Uterus (tissue), 4 donors: ENCODE measurements around the gene XXYLT1. TPM values are rescaled to one million over a fixed set of nuclear protein-coding genes. Genes with fewer than 3 reads are reported as not detected.

Experiments
- DNase-seq, 2 donors: peaks; one replicate each; pipeline ENCODE4 v3.0.0-alpha.2; 2019 to 2020
- H3K27ac ChIP-seq, 2 donors: fragments of 200-600 bp; sonication (generic); 1 replicate in 1 of 2; 2 replicates in 1 of 2; pipeline ENCODE4 v1.5.1; 2016 to 2018
- H3K27me3 ChIP-seq, 2 donors: fragments of 200-600 bp; sonication (generic); one replicate each; pipeline ENCODE4 v1.5.1; 2018 to 2019; ENCODE audit warnings: control low read depth in 1 of 2
- H3K36me3 ChIP-seq, 2 donors: fragments of 200-600 bp; sonication (generic); one replicate each; pipeline ENCODE4 v1.5.1; 2019; ENCODE audit warnings: control low read depth in 1 of 2
- H3K4me1 ChIP-seq, 2 donors: fragments of 200-600 bp; sonication (generic); one replicate each; pipeline ENCODE4 v1.5.1; 2018 to 2019; ENCODE audit warnings: control low read depth in 1 of 2
- H3K4me3 ChIP-seq, 2 donors: fragments of 200-600 bp; sonication (generic); 1 replicate in 1 of 2; 2 replicates in 1 of 2; pipeline ENCODE4 v1.5.1; 2018 to 2019; ENCODE audit warnings: mild to moderate bottlenecking in 1 of 2
- H3K9me3 ChIP-seq, 2 donors: fragments of 200-600 bp; sonication (generic); one replicate each; pipeline ENCODE4 v1.5.1; 2019; ENCODE audit warnings: control low read depth in 1 of 2
- POLR2A ChIP-seq, 2 donors: fragments of 450-650 bp; IDR thresholded peaks; one replicate each; pipeline ENCODE4 v1.6.1; 2016; ENCODE audit warnings: antibody characterized with exemption in 2 of 2, mild to moderate bottlenecking in 1 of 2, moderate library complexity in 1 of 2
- intact Hi-C: fragments of 100-400 bp; cut with DNase I; formaldehyde crosslinking; loops from one replicate; pipeline ENCODE4 v1.15.1; 2023; ENCODE audit warnings: low total_unique reads
- total RNA-seq, 4 donors: library from RNA; depleted of rRNA in 3 of 4; stranded (reverse); fragments of >200 nt in 3 of 4; gene quantifications; one replicate each; pipeline versions ENCODE4 v1.1.0 to v1.2.4, GENCODE V29; 2014 to 2023
- TF ChIP-seq, protein P1 (sequence below), 4 experiments: fragments of 200-600 bp in 2 of 4; fragments of 450-650 bp in 2 of 4; sonication (generic) in 2 of 4; IDR thresholded peaks; one replicate each; pipeline ENCODE4 v1.5.1; 2016 to 2019; ENCODE audit warnings: antibody characterized with exemption in 4 of 4, mild to moderate bottlenecking in 2 of 4, moderate library complexity in 1 of 4
- donor health status: DM: yes; HTN: yes; CAD: no.

The XXYLT1 gene
- total RNA-seq, 4 donors from 2014 or later, result 10.6 to 52.5 (median 23.8) TPM

DNA sequence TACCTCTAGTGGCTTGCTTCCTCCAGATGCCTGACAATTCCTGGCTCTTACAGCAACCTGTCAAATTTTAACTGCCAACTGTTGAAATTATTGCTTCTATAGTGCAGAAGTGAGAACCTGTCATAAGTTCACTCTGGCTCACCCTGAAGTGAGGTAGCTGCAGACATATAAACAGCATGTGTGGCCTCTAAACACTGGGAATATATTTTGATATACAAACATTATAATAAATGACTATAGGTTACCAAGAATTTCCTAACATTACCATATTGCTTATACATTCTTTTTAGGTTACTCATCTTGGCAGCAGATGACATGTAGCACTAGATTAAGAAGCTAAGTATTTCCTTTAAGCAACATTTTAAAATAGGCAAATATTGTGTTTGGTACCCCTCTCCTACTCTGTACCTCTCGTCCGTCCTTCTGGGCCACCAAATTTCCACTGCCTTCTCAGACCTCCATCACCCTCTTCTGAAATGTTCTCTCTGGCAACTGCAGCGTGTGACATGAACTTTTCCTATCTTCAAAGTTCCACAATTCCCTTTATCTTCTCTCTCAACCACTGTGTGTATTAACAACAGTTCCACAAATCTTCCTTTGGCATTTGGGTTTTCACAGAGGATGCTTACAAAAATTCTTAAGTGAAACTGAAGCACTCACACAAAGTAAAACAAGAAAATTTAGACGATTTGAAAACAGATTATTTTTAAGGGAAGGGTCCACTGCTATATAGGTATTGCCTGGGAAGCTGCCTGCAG is 15.3 kb upstream of the XXYLT1 start:
- no peak overlapping the region for H3K4me3 ChIP-seq
- no peaks in the 10 kb centered on the region for H3K4me1 ChIP-seq
- intact Hi-C loops, result no loop called here
- TF ChIP-seq POLR2A (IDR thresholded peaks at IDR 0.05), result no peak
- TF ChIP-seq, protein P1, sequence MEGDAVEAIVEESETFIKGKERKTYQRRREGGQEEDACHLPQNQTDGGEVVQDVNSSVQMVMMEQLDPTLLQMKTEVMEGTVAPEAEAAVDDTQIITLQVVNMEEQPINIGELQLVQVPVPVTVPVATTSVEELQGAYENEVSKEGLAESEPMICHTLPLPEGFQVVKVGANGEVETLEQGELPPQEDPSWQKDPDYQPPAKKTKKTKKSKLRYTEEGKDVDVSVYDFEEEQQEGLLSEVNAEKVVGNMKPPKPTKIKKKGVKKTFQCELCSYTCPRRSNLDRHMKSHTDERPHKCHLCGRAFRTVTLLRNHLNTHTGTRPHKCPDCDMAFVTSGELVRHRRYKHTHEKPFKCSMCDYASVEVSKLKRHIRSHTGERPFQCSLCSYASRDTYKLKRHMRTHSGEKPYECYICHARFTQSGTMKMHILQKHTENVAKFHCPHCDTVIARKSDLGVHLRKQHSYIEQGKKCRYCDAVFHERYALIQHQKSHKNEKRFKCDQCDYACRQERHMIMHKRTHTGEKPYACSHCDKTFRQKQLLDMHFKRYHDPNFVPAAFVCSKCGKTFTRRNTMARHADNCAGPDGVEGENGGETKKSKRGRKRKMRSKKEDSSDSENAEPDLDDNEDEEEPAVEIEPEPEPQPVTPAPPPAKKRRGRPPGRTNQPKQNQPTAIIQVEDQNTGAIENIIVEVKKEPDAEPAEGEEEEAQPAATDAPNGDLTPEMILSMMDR (IDR thresholded peaks at IDR 0.05), result no peak
- H3K36me3 ChIP-seq, result no peaks in the 10 kb centered on the region
- H3K27me3 ChIP-seq, result no peaks in the 10 kb centered on the region
- no peak overlapping the region for H3K27ac ChIP-seq
- H3K9me3 ChIP-seq, result no peaks in the 10 kb centered on the region
- no peak for DNase-seq

DNA sequence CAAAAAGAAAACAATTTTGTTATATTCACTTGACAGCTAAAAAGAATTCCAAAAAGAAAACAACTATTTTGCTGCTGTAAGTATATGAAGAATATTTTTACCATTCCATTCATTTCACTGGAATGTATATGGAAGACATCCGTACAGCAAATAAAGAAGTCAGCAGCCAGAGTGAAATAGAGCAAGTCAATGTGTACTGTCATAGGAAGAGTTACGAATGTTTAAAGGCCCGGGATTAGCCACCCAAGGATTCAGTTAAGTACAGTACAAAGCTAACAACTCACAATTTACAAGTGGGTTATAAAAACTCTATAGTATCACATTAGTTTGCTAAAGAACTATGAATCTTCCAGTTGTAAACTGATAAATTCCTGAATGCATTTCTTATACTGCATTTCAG is 14.4 kb upstream of the XXYLT1 start:
- H3K9me3 ChIP-seq, result no peaks in the 10 kb centered on the region
- DNase-seq, result no peak
- no peak for TF ChIP-seq POLR2A (IDR thresholded peaks at IDR 0.05)
- TF ChIP-seq, protein P1 (IDR thresholded peaks at IDR 0.05), result no peak
- no peak overlapping the region for H3K27ac ChIP-seq
- no peaks in the 10 kb centered on the region for H3K36me3 ChIP-seq
- intact Hi-C loops, result no loop called here
- H3K4me3 ChIP-seq, result no peak overlapping the region
- H3K27me3 ChIP-seq, result no peaks in the 10 kb centered on the region
- no peaks in the 10 kb centered on the region for H3K4me1 ChIP-seq

DNA sequence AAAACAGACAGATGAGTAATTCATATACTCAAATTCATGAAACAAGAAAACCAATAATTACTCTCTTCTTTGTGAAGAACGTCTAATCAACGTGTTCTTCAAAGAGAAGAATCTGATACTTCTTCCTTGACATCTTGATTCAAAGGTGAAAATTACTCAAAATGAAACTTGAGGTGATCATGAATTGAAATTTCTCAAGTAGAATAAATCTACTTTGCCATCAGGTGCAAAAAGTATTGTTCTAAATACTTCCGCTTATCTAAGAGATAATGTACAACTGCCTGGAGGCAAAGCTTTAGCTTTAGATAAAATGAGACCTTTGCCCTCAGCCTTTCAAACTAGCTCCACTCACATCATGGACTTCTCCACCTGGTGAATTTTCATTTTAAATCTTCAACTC is 13.9 kb upstream of the XXYLT1 start:
- Histone ChIP-seq H3K27ac (no peak overlapping the region), H3K4me3 (no peak overlapping the region), H3K9me3 (no peaks in the 10 kb centered on the region), H3K4me1 (no peaks in the 10 kb centered on the region), H3K27me3 (no peaks in the 10 kb centered on the region), H3K36me3 (no peaks in the 10 kb centered on the region)
- TF ChIP-seq POLR2A (IDR thresholded peaks at IDR 0.05), result no peak
- TF ChIP-seq, protein P1 (IDR thresholded peaks at IDR 0.05), result no peak
- intact Hi-C loops, result no loop called here
- DNase-seq, result no peak

DNA sequence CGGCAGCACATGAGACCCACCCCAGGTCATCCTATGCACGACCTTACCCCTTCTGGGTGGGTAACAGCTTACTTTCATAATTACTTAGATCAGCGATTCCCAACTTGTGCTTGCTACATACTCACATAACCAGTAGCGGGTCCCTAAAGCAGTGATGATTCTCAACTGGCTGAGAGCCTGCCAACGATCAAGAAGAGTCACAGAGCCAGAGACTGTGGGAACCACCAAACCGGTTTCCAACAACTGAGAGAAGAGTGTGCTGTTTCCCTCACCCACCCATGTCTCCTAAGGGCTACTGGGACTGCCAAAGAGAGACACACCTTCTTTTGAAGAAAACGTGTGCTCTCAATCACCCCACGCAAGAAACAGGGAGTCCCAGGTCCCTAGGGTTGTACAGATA is 12.0 kb upstream of the XXYLT1 start:
- Histone ChIP-seq H3K4me1 (no peaks in the 10 kb centered on the region), H3K4me3 (no peak overlapping the region), H3K9me3 (no peaks in the 10 kb centered on the region), H3K27me3 (no peaks in the 10 kb centered on the region), H3K36me3 (no peaks in the 10 kb centered on the region), H3K27ac (no peak overlapping the region)
- intact Hi-C loops, result no loop called here
- TF ChIP-seq POLR2A (IDR thresholded peaks at IDR 0.05), result no peak
- TF ChIP-seq, protein P1 (IDR thresholded peaks at IDR 0.05), result no peak
- DNase-seq, result no peak

DNA sequence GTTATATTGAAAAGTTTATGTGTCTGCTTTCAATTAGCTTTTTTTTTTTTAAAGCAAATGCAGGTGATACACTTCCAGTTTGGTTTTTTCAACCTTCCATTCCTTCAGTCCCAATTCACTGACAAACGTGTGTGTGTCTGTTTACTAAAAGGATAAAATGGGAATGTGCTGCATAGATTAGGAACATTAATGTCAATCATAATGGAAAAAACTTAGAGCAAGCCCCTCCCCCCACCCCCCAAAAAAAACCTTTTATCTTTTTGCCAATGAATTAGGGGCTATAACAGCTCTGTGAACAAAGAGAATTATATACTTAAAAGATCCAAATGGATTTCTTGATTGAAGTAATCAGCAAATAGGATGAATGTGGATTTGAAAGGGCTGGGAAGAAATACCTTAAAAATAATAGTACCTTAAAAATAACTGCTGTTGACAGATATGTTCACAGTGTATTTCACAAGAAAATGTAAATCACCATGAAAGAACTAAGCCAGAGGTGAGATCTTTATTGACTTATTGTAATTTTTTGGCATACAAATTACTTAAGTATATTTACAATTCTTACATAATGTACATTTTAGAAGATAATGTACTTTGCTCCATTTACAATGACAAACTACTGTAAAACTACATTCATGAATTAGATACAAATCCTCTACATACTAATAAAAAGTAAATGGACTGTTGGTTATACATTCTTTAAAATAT is 3.5 kb upstream of the XXYLT1 start:
- intact Hi-C loops, result loop anchor here (5.0 kb wide), 1 partner anchor 248 kb away; no protein-coding TSS in a partner anchor
- TF ChIP-seq, protein P1 (IDR thresholded peaks at IDR 0.05), result no peak
- TF ChIP-seq POLR2A (IDR thresholded peaks at IDR 0.05), result no peak
- DNase-seq, result no peak
- H3K27me3 ChIP-seq, result no peaks in the 10 kb centered on the region
- no peaks in the 10 kb centered on the region for H3K4me1 ChIP-seq
- no peaks in the 10 kb centered on the region for H3K36me3 ChIP-seq
- no peaks in the 10 kb centered on the region for H3K9me3 ChIP-seq
- no peak overlapping the region for H3K27ac ChIP-seq
- H3K4me3 ChIP-seq, result no peak overlapping the region
